Keratinocyte (primary cell): Measurements from ENCODE around the gene RNF5.
A peak's percentile ranks its signal among the peaks of the same experiment; 100 is the strongest.

ENCODE experiments used
- EZH2 ChIP-seq: IDR thresholded peaks from one replicate; pipeline ENCODE4 v1.6.1; 2012; ENCODE audit warnings: inconsistent platforms, mild to moderate bottlenecking, low read length, moderate library complexity
- TF ChIP-seq, protein P1 (sequence below), 3 experiments: IDR thresholded peaks in 1 of 3; conservative IDR thresholded peaks in 1 of 3; optimal IDR thresholded peaks in 1 of 3; 2 replicates in 2 of 3; 3 replicates in 1 of 3; pipeline versions ENCODE3 to v1.5.1; 2011; ENCODE audit warnings: low read length in 3 of 3, mild to moderate bottlenecking in 3 of 3, moderate library complexity in 2 of 3, control low read depth in 1 of 3, inconsistent platforms in 1 of 3; ENCODE audit not compliant: insufficient read depth in 2 of 3; ENCODE audit errors: extremely low read depth in 1 of 3

DNA sequence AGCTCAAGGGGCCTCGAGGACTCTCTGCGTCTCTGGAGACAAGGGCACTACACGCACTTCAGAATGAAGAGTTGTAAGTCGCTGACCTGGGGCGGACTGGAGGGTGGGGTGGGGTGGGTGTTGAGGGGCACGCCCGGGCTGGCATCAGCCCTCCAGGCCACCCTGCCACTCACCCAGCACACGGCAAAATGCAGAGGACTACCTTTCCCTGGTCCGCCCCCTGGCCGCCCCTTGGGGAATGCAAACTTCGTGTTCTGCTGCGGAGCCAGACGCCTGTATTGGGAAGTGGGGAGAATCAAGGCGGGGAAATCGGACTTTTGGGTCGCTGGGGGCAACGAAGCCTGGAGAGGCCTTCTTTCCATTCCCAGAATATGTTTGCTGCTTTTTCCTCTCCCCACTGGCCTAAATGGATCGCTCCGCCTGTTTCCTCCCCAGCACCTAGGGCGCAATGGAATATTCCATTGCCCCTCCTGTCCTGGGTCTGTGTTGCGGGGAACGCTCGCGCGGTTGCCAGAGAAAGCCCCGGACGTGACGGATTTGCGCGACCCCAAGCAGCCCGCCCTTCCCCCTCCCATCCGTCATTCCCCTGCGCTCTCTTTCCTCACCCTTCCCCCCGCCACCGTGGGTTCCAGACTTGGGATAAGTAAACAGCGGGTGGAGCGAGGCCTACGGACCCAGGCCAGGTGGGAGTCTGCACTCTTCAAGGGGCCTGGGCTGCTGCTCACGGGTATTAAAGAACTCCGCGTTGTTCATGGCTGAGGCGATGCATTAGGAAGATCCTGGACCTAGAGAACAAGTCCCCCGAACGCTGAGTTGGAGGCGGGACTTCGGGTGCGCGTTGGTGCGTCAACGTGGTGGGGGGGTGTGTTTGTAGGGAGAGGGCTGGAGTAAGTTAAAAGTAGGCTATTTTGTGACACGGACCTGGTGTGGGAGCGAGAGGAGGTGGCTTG lies 24.4 kb upstream of the RNF5 start, which contains the start of gene PPT2:
- TF ChIP-seq, protein P1, sequence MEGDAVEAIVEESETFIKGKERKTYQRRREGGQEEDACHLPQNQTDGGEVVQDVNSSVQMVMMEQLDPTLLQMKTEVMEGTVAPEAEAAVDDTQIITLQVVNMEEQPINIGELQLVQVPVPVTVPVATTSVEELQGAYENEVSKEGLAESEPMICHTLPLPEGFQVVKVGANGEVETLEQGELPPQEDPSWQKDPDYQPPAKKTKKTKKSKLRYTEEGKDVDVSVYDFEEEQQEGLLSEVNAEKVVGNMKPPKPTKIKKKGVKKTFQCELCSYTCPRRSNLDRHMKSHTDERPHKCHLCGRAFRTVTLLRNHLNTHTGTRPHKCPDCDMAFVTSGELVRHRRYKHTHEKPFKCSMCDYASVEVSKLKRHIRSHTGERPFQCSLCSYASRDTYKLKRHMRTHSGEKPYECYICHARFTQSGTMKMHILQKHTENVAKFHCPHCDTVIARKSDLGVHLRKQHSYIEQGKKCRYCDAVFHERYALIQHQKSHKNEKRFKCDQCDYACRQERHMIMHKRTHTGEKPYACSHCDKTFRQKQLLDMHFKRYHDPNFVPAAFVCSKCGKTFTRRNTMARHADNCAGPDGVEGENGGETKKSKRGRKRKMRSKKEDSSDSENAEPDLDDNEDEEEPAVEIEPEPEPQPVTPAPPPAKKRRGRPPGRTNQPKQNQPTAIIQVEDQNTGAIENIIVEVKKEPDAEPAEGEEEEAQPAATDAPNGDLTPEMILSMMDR (optimal IDR thresholded peaks at IDR 0.05 in 1 of 3, IDR thresholded peaks at IDR 0.05 in 1 of 3, conservative IDR thresholded peaks at IDR 0.05 in 1 of 3; ENCODE audit: extremely low read depth in 1 of 3, insufficient read depth in 2 of 3, low read length in 3 of 3): peak; percentile 10 to 21 (median 10)
- no peak for TF ChIP-seq EZH2
